ENCODE data around the gene PARD3.

PARD3 gene

DNA sequence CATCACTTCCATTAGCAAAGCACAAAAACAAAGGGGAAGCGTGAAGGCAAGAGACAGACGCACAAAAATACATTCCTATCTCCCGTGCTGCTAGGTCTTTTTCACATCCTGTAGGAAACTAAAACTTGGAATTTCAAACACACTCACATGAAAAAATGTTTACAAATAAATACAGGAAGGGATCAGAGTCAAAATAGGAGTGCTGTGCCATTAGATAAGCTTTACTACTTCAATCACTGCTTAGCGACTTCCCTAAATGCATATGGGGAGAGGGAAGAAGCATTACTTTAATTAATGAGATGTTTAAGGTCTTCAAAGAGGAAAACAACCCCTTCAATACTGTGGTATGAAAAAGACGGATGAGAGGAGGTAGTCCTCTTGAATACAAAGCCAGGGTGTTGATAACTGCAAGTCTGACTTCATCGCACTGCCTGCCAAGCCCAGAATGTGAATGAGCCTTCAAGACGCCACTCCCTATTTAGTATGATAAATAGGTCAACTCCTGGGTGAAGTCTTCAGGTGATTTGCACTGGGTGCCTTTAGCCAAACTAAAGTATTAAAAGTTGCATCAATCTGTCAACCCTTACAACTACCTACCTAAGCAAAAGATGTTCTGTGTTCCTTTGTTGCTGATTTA lies 13.9 kb downstream of the PARD3 start:
- no peak for DNase-seq (ENCODE audit: low read depth, low spot score)
- in situ Hi-C loops (cut with HindIII; ENCODE audit: low sequenced_read_pairs) = no loop called here
- TF ChIP-seq, protein P1, sequence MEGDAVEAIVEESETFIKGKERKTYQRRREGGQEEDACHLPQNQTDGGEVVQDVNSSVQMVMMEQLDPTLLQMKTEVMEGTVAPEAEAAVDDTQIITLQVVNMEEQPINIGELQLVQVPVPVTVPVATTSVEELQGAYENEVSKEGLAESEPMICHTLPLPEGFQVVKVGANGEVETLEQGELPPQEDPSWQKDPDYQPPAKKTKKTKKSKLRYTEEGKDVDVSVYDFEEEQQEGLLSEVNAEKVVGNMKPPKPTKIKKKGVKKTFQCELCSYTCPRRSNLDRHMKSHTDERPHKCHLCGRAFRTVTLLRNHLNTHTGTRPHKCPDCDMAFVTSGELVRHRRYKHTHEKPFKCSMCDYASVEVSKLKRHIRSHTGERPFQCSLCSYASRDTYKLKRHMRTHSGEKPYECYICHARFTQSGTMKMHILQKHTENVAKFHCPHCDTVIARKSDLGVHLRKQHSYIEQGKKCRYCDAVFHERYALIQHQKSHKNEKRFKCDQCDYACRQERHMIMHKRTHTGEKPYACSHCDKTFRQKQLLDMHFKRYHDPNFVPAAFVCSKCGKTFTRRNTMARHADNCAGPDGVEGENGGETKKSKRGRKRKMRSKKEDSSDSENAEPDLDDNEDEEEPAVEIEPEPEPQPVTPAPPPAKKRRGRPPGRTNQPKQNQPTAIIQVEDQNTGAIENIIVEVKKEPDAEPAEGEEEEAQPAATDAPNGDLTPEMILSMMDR (IDR thresholded peaks at IDR 0.05; ENCODE audit: low read depth, low read length) = no peak
- H3K4me3 ChIP-seq (ENCODE audit: low read depth, low read length) = no peak overlapping the region

DNA sequence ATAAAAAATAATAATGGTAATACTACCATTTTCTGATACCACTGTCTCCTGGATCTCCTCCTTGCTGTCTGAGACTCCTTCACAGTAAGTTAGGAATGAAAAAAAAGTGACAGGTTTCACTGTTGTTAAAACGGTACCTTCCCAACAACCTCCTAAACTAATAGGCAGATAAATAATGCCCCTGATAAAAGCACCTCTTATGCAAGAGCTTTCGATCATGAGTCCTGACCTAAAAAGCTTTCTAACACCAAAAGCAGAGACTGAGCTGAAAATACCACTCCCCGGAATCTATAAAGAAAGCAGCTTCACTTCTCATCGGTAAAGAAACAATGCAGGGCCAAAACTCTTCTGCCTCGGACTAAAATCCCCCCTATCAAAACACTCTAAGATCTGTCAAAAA lies 14.5 kb downstream of the PARD3 start:
- DNase-seq (ENCODE audit: low read depth, low spot score) = no peak
- TF ChIP-seq, protein P1 (IDR thresholded peaks at IDR 0.05; ENCODE audit: low read depth, low read length) = no peak
- in situ Hi-C loops (cut with HindIII; ENCODE audit: low sequenced_read_pairs) = no loop called here
- H3K4me3 ChIP-seq (ENCODE audit: low read depth, low read length) = no peak overlapping the region

GRCh38 chr10:34798654-34799053 lies 16.4 kb downstream of the PARD3 start:
- DNase-seq (ENCODE audit: low read depth, low spot score) = no peak
- no peak overlapping the region for H3K4me3 ChIP-seq (ENCODE audit: low read depth, low read length)
- TF ChIP-seq, protein P1 (IDR thresholded peaks at IDR 0.05; ENCODE audit: low read depth, low read length) = no peak
- in situ Hi-C loops (cut with HindIII; ENCODE audit: low sequenced_read_pairs) = no loop called here

- no peak for DNase-seq (ENCODE audit: low read depth, low spot score)
- H3K4me3 ChIP-seq (ENCODE audit: low read depth, low read length) = no peak overlapping the region
- TF ChIP-seq, protein P1 (IDR thresholded peaks at IDR 0.05; ENCODE audit: low read depth, low read length) = no peak
- in situ Hi-C loops (cut with HindIII; ENCODE audit: low sequenced_read_pairs) = no loop called here
These were observed 17.9 kb downstream of the PARD3 start for GRCh38 chr10:34797155-34797554.

- in situ Hi-C loops (cut with HindIII; ENCODE audit: low sequenced_read_pairs) = no loop called here
- H3K4me3 ChIP-seq (ENCODE audit: low read depth, low read length) = no peak overlapping the region
- TF ChIP-seq, protein P1 (IDR thresholded peaks at IDR 0.05; ENCODE audit: low read depth, low read length) = no peak
- no peak for DNase-seq (ENCODE audit: low read depth, low spot score)
These were observed 19.0 kb downstream of the PARD3 start for GRCh38 chr10:34796133-34796532.

DNA sequence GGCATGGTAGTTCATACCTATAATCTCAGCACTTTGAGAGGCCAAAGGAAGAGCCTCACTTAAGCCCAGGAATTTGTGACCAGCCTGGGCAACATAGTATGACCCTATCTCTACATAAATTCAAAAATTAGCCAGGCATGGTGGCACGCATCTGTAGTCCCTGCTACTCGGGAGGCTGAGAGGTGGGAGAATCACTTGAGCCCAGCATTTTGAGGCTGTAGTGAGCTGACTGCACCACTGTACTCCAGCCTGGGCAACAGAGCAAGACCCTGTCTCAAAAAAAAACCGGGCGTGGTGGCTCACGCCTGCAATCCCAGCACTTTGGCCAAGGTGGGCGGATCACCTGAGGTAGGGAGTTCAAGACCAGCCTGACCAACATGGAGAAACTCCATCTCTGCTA lies 19.8 kb downstream of the PARD3 start:
- TF ChIP-seq, protein P1 (IDR thresholded peaks at IDR 0.05; ENCODE audit: low read depth, low read length) = no peak
- no peak overlapping the region for H3K4me3 ChIP-seq (ENCODE audit: low read depth, low read length)
- in situ Hi-C loops (cut with HindIII; ENCODE audit: low sequenced_read_pairs) = no loop called here
- DNase-seq (ENCODE audit: low read depth, low spot score) = no peak
